ENCODE results near the gene RASL10A. TPM values are rescaled to one million over a fixed set of nuclear protein-coding genes. Genes with fewer than 3 reads are reported as not detected.

Gene RASL10A, protein sequence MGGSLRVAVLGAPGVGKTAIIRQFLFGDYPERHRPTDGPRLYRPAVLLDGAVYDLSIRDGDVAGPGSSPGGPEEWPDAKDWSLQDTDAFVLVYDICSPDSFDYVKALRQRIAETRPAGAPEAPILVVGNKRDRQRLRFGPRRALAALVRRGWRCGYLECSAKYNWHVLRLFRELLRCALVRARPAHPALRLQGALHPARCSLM
- under 0.01 TPM in 1 of 2 replicates, not detected in the other for total RNA-seq

DNA sequence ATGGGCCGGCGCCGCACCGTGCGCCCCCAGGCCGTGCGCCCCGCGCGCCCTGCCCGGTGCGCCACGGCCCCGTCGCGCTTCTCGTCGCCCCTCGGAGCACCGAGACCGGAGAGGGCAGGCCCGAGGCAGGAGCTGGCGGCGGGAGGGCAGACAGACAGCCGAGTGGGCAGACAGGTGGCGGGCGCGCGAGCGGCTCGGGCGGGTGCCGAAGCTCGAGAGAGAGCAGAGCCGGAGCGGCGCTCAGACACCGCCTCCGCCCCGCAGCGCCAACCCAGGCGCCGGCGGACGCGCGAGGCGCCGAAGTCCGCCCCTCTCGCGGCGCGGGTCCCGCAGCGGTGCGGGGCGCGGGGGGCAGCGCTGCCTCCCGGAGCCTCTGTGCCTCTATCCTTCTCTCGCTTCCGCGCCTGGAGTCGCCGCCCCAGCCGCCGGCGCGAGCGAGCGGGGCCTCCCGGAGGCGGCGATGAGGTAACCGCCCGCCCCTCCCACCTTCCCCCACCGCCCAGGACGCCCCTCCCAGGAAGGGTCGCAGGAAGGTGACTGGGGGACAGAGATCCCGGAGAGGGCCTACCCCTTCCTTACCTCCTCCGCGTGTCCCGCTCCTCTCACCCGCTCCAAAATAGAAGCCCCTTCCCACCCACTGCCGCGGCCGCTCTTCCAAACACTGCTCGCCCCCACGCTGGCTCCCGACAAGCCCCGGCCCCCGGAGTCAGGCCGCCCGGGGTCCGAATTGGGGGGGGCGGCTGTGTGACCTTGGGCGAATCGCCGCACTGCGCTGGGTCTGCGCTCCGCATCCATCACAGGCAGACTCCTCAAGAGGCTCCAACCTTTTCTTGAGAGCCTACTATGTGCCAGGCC lies at the start of gene RASL10A:
Gene RASL10A, minus strand, starts transcription at position 412 of the 855 bp plus-strand sequence. CDS start 451 bp downstream, outside the sequence.

DNA sequence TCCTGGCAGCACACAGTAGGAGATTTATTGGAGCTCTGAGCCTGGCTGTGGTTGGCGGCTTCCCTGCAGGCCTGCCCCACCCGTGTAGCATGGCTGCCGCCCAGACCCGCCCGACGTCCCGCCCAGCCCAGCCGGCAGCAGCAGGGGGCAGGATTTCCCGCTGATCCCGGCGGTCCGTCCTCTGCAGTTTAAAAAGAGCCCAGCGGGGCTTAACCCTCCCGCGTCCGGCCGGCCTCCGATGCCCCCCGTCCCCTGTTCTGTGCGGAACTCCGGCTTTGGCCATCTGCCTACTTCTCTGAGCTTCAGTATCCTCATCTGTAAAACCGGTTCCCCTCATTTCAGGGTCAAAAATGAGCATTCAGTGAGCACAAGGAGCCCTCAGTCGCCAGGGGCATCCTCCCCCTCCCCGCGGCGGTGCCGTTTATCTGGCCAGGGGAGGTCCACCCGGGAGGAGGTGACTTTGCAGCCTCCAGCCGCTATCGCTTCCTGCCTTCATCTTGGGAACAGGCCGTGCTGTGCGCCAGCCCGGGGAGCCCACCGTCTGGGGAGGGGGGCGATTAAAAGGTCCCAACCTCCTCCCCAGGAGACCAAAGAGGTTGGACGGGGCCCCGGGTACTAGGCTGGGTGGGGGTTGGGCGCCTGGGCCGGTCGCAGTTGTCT lies 9.2 kb downstream of the RASL10A start, which contains the start of gene GAS2L1:
Gene GAS2L1, plus strand, starts transcription at position 476 of the 660 bp plus-strand sequence. CDS start 1,456 bp downstream, outside the sequence.

DNA sequence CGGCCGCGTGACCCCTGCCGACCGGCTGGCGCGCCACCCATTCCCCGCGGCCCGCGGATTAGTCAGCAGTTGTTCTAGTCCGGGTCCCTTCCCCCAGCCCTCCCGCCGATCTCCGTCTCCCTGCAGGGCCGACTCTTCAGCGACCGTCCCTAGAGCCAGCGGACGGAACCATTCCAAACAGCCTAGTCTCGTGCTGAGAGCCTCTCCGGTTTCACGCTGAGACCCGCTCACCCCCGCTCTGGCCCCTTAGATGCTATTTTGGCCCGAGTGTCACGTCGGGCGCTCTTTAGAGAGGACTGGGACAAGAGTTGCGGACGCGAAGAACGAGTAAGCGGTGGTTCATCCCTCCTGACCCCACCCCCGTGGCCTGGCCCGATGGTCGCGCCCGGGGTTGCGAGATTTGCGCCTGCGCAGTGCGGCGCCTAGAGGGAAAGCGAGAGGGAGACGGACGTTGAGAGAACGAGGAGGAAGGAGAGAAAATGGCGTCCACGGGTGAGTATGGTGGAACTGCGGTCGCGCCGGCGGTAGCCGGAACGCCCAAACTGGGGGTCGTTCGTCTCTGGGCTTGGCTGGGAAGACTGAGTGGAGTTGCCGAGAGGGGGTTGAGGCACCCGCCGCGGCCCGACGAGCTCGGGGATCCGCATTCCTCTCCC lies 47.5 kb downstream of the RASL10A start, which contains the start of the genes EWSR1 and RHBDD3:
Gene EWSR1, plus strand, starts transcription at position 411 of the 653 bp plus-strand sequence. Its CDS starts 69 bp downstream, at position 480.
Gene RHBDD3, minus strand, starts transcription at position 124 of the 653 bp plus-strand sequence. CDS start 2,355 bp downstream, outside the sequence.

Other genes starting within 250 kb of the RASL10A start
- gene KREMEN1, start 242.7 kb downstream of the RASL10A start, total RNA-seq: 5.4 and 6.2 TPM in 2 replicates
- gene EMID1, start 109.8 kb downstream of the RASL10A start, total RNA-seq: 0.30 TPM in 1 of 2 replicates, not detected in the other
- 19.8 and 25.7 TPM in 2 replicates for gene RHBDD3, start 47.7 kb downstream of the RASL10A start, total RNA-seq
- gene EWSR1, start 47.4 kb downstream of the RASL10A start, total RNA-seq: 216 and 235 TPM in 2 replicates
- gene GAS2L1, start 9.0 kb downstream of the RASL10A start, total RNA-seq: 24.5 and 26.6 TPM in 2 replicates
- gene AP1B1, start 72.9 kb upstream of the RASL10A start, total RNA-seq: 61.0 and 61.8 TPM in 2 replicates
- gene RFPL1, start 122.9 kb upstream of the RASL10A start, total RNA-seq: not detected in 2 replicates
- 2.1 and 2.5 TPM in 2 replicates for gene NEFH, start 164.5 kb upstream of the RASL10A start, total RNA-seq
- gene THOC5, start 238.1 kb upstream of the RASL10A start, total RNA-seq: 41.0 and 41.9 TPM in 2 replicates

Data from bronchus fibroblast of lung (primary cell).